Lower lobe of right lung (tissue), 2 donors: ENCODE data around the gene GBP2. TPM values are rescaled to one million over a fixed set of nuclear protein-coding genes. Genes with fewer than 3 reads are reported as not detected.
A peak's percentile ranks its signal among the peaks of the same experiment; 100 is the strongest.

Experiments used
- ATAC-seq, 2 donors: fragments of 200-7000 bp; cut with Tn5 transposase; one replicate each; pipeline ENCODE4 v1.9.1; 2020 to 2022; ENCODE audit warnings: mild to moderate bottlenecking in 2 of 2, moderate library complexity in 2 of 2
- DNase-seq: peaks from one replicate; pipeline ENCODE4 v3.0.0-alpha.2; 2020
- H3K27ac ChIP-seq: fragments of 200-600 bp; one replicate; pipeline ENCODE4 v1.8.0; 2022
- H3K27me3 ChIP-seq: fragments of 200-600 bp; one replicate; pipeline ENCODE4 v1.8.0; 2022; ENCODE audit warnings: low read depth
- H3K36me3 ChIP-seq: fragments of 200-600 bp; one replicate; pipeline ENCODE4 v1.8.0; 2022; ENCODE audit warnings: mild to moderate bottlenecking
- H3K4me1 ChIP-seq: fragments of 200-600 bp; one replicate; pipeline ENCODE4 v1.8.0; 2022
- H3K4me3 ChIP-seq: fragments of 200-600 bp; one replicate; pipeline ENCODE4 v1.8.0; 2022; ENCODE audit warnings: mild to moderate bottlenecking
- H3K9me3 ChIP-seq: fragments of 200-600 bp; one replicate; pipeline ENCODE4 v1.8.0; 2022
- CTCF ChIP-seq: fragments of 200-600 bp; IDR thresholded peaks from one replicate; pipeline ENCODE4 v1.8.0; 2022; ENCODE audit warnings: antibody characterized with exemption, mild to moderate bottlenecking
- intact Hi-C: fragments of 100-400 bp; cut with DNase I; formaldehyde crosslinking; loops from one replicate; pipeline ENCODE4 v1.11.0; 2022
- long read RNA-seq: library from polyadenylated mRNA; unstranded; transcript quantifications from one replicate; pipeline ENCODE4 v2.0.0, GENCODE V29; 2021
- total RNA-seq: library from RNA; stranded (reverse); fragmentation: NEBNext Ultra II Directional; extraction: Animal tissue kit (Norgen Biotek cat#: 25700); gene quantifications from one replicate; pipeline ENCODE4 v1.2.1, GENCODE V29; 2021
- donor health status: DM: no; HTN: yes; CAD: no; lungs with severe emphysema.

GBP2 gene
- 48.8 TPM for total RNA-seq
- long read RNA-seq, transcript GBP2-201 (11 exons, 2,220 nt), result major isoform, 61 of 70 reads
- long read RNA-seq, partial matches to known transcripts, result 3 of 70 reads
- long read RNA-seq, other reads (novel, unspliced or antisense), result 6 of 70 reads

- peaks cover 8% of the 10 kb centered on the region for H3K36me3 ChIP-seq
- no peaks in the 10 kb centered on the region for H3K27me3 ChIP-seq
- H3K4me1 ChIP-seq, result peaks cover 53% of the 10 kb centered on the region
- intact Hi-C loops, result no loop called here
- TF ChIP-seq CTCF, result no peak
- no peaks in the 10 kb centered on the region for H3K9me3 ChIP-seq
- ATAC-seq (peak; percentile 87 to 92), DNase-seq (no peak)
- H3K27ac ChIP-seq, result peak within 1 kb of the TSS; percentile 80
- H3K4me3 ChIP-seq, result peak within 1 kb of the TSS; percentile 63
These were observed at the start of gene GBP2 for GRCh38 chr1:89125913-89126580. Gene GBP2, minus strand, starts transcription at chr1:89126114. Its CDS starts 4,148 bp downstream, at chr1:89121966.

- no peaks in the 10 kb centered on the region for H3K4me1 ChIP-seq
- no peak for TF ChIP-seq CTCF
- ATAC-seq (no peak), DNase-seq (no peak)
- no peaks in the 10 kb centered on the region for H3K36me3 ChIP-seq
- H3K27ac ChIP-seq, result no peak overlapping the region
- H3K9me3 ChIP-seq, result no peaks in the 10 kb centered on the region
- no peak overlapping the region for H3K4me3 ChIP-seq
- H3K27me3 ChIP-seq, result no peaks in the 10 kb centered on the region
- intact Hi-C loops, result no loop called here
These were observed 48.6 kb upstream of the GBP2 start for GRCh38 chr1:89174491-89174890.

- intact Hi-C loops, result no loop called here
- H3K9me3 ChIP-seq, result no peaks in the 10 kb centered on the region
- H3K4me3 ChIP-seq, result no peak overlapping the region
- H3K27ac ChIP-seq, result no peak overlapping the region
- DNase-seq (no peak), ATAC-seq (no peak)
- no peaks in the 10 kb centered on the region for H3K4me1 ChIP-seq
- no peaks in the 10 kb centered on the region for H3K36me3 ChIP-seq
- no peaks in the 10 kb centered on the region for H3K27me3 ChIP-seq
- TF ChIP-seq CTCF, result no peak
These were observed 46.7 kb upstream of the GBP2 start for GRCh38 chr1:89172468-89173143.

- Histone ChIP-seq H3K9me3 (no peaks in the 10 kb centered on the region), H3K27me3 (no peaks in the 10 kb centered on the region), H3K4me1 (no peaks in the 10 kb centered on the region), H3K4me3 (no peak overlapping the region), H3K27ac (no peak overlapping the region), H3K36me3 (no peaks in the 10 kb centered on the region)
- ATAC-seq (no peak), DNase-seq (no peak)
- intact Hi-C loops, result no loop called here
- no peak for TF ChIP-seq CTCF
These were observed 45.1 kb upstream of the GBP2 start for GRCh38 chr1:89171067-89171438.

GRCh38 chr1:89170170-89171066 is 44.5 kb upstream of the GBP2 start:
- no peak for ATAC-seq
- Histone ChIP-seq H3K27ac (no peak overlapping the region), H3K4me3 (no peak overlapping the region), H3K27me3 (no peaks in the 10 kb centered on the region), H3K4me1 (no peaks in the 10 kb centered on the region), H3K36me3 (no peaks in the 10 kb centered on the region), H3K9me3 (no peaks in the 10 kb centered on the region)
- DNase-seq, result no peak
- TF ChIP-seq CTCF, result no peak
- intact Hi-C loops, result no loop called here
